Measurements from ENCODE around the gene TRIM65. TPM values are rescaled to one million over a fixed set of nuclear protein-coding genes. Genes with fewer than 3 reads are reported as not detected.

The TRIM65 gene
- total and polyA plus RNA-seq, 2 experiments from 2014 or later, result 16.8 to 31.5 TPM

DNA sequence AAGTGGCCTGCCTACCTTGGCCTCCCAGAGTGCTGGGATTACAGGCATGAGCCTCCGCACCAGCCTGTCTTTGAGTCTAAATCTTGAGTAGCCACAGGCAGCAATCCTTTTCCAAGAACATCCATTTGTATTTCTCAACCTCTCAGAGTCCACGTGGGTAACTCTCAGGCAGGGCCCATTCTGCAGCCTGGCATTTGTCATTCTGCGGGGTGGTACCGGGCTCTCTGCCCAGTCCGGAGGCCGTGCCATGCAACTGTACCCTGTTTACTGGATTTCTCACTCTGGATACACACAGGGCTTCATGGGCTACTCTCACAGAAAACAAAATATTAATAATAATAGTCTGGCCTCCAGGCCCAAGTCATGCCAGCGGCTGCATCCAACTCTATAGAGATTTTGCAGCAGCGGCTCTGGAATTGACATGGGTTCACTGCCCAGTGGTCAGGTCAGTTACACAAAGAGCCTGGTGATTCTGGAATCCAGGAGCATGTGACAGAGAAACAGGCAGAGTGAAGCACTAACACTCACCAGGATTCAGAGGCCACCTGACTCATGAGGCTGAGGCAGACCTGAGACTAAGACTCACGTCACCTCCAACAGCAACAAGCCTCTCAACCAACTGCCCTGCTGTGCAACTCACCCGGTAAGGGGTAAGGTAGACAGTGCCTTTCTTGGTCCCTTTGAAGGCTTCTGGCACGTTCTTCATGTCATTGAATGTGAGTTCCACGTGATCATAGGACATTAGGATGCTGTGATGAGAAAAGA lies 45.6 kb downstream of the TRIM65 start:
- TF ChIP-seq, protein P1, sequence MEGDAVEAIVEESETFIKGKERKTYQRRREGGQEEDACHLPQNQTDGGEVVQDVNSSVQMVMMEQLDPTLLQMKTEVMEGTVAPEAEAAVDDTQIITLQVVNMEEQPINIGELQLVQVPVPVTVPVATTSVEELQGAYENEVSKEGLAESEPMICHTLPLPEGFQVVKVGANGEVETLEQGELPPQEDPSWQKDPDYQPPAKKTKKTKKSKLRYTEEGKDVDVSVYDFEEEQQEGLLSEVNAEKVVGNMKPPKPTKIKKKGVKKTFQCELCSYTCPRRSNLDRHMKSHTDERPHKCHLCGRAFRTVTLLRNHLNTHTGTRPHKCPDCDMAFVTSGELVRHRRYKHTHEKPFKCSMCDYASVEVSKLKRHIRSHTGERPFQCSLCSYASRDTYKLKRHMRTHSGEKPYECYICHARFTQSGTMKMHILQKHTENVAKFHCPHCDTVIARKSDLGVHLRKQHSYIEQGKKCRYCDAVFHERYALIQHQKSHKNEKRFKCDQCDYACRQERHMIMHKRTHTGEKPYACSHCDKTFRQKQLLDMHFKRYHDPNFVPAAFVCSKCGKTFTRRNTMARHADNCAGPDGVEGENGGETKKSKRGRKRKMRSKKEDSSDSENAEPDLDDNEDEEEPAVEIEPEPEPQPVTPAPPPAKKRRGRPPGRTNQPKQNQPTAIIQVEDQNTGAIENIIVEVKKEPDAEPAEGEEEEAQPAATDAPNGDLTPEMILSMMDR (IDR thresholded peaks at IDR 0.05; ENCODE audit: low read depth, low read length), result no peak
- H3K27me3 ChIP-seq, result no peaks in the 10 kb centered on the region
- no peak for DNase-seq (ENCODE audit: low read depth in 1 of 2, low spot score in 1 of 2)
- peaks cover 22% of the 10 kb centered on the region for H3K36me3 ChIP-seq
- no peaks in the 10 kb centered on the region for H3K9me3 ChIP-seq (ENCODE audit: low read depth)
- H3K4me1 ChIP-seq (ENCODE audit: low read depth), result peaks cover 2% of the 10 kb centered on the region
- no peak overlapping the region for H3K4me3 ChIP-seq
- H3K27ac ChIP-seq, result no peak overlapping the region

DNA sequence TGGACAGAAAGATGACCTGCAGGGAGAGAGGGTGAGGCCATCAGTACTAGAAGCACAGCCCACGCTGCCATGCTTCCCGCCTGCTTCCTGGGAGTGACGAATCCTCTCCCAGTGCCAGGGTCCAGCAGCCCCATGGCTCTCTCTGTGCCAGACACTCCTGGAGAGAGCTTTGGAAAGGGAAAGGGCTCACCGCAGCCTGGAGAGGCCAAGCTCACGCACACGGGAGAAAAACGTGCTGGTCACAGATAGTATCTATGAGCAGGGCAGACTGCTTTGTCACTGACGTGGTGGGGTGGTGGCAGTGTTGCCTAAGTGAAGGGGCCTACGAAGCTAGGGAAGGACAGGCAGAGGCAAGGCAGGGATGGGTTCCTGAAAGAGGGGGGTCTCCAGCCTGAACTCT lies 47.0 kb downstream of the TRIM65 start:
- no peak for DNase-seq (ENCODE audit: low read depth in 1 of 2, low spot score in 1 of 2)
- H3K4me1 ChIP-seq (ENCODE audit: low read depth), result peaks cover 13% of the 10 kb centered on the region

DNA sequence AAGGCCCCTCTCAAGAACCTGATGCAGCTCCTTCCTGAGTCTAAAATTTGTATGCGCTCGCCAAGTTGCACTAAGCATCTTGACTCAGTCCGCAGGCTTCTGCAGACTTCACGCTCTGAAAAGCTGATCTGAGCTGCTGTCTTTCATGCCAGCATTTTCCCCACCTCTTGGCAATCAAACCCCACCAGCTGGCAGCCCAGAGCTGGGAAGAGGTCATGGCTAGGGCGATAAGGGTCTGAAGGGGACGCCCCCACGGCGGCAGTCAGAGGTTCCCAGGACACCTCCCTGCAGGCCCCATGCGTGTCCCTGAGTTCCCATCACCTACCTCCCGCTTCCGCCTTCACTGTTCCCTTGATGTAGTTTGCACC lies 47.5 kb downstream of the TRIM65 start:
- Histone ChIP-seq H3K36me3 (peaks cover 22% of the 10 kb centered on the region), H3K27ac (no peak overlapping the region), H3K9me3 (ENCODE audit: low read depth) (no peaks in the 10 kb centered on the region), H3K4me1 (ENCODE audit: low read depth) (peaks cover 18% of the 10 kb centered on the region), H3K27me3 (no peaks in the 10 kb centered on the region), H3K4me3 (no peak overlapping the region)
- TF ChIP-seq, protein P1 (IDR thresholded peaks at IDR 0.05; ENCODE audit: low read depth, low read length), result no peak
- peak in 1 of 2 donors; percentile 33 for DNase-seq (ENCODE audit: low read depth in 1 of 2, low spot score in 1 of 2)

More for the DNA sequence above, 47.0 kb downstream of the TRIM65 start:
- H3K4me3 ChIP-seq, result no peak overlapping the region
- TF ChIP-seq, protein P1 (IDR thresholded peaks at IDR 0.05; ENCODE audit: low read depth, low read length), result no peak
- H3K36me3 ChIP-seq, result peaks cover 22% of the 10 kb centered on the region
- no peaks in the 10 kb centered on the region for H3K27me3 ChIP-seq
- H3K27ac ChIP-seq, result no peak overlapping the region
- no peaks in the 10 kb centered on the region for H3K9me3 ChIP-seq (ENCODE audit: low read depth)

DNA sequence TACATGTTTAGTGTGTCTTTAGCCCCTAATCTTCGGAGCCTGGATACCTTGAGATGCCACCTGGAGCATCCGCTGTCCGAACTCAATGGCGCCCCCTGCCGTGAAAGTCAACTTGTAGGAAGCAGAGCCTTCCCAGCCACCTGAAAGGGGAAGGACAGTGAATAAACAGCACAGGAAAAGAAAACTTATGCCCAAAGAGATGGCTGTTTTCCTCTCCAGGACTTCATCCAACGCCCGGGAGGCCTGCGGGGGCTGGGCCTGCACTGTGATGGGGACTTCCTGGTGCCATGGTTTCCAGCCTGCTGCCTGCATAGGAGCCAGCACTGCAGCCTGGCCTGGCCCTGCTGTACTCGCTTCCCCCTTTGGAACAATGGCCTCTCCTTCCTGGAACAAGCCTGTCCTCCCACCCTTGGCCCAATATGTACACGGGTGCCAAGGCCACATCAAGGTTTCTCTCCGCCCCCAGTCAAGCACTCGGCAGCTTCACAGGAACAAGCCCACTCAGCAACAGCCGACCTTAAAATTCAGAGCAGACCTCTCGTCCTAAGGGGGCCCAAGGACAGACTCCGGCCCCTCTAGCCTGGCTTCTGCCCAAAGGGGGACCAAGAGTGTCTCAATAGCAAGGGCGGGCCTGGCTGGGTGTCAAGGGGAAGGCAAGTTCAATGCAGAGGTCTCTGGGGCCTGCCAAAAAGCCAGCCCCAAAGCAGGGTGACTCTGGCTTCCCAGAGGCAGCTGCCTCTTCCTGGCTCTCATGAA lies 48.0 kb downstream of the TRIM65 start:
- Histone ChIP-seq H3K36me3 (peaks cover 22% of the 10 kb centered on the region), H3K27ac (no peak overlapping the region), H3K27me3 (no peaks in the 10 kb centered on the region), H3K4me1 (ENCODE audit: low read depth) (peaks cover 23% of the 10 kb centered on the region), H3K9me3 (ENCODE audit: low read depth) (no peaks in the 10 kb centered on the region), H3K4me3 (no peak overlapping the region)
- DNase-seq (ENCODE audit: low read depth in 1 of 2, low spot score in 1 of 2), result peak; percentile 66 to 79
- TF ChIP-seq, protein P1 (IDR thresholded peaks at IDR 0.05; ENCODE audit: low read depth, low read length), result peak; percentile 80

DNA sequence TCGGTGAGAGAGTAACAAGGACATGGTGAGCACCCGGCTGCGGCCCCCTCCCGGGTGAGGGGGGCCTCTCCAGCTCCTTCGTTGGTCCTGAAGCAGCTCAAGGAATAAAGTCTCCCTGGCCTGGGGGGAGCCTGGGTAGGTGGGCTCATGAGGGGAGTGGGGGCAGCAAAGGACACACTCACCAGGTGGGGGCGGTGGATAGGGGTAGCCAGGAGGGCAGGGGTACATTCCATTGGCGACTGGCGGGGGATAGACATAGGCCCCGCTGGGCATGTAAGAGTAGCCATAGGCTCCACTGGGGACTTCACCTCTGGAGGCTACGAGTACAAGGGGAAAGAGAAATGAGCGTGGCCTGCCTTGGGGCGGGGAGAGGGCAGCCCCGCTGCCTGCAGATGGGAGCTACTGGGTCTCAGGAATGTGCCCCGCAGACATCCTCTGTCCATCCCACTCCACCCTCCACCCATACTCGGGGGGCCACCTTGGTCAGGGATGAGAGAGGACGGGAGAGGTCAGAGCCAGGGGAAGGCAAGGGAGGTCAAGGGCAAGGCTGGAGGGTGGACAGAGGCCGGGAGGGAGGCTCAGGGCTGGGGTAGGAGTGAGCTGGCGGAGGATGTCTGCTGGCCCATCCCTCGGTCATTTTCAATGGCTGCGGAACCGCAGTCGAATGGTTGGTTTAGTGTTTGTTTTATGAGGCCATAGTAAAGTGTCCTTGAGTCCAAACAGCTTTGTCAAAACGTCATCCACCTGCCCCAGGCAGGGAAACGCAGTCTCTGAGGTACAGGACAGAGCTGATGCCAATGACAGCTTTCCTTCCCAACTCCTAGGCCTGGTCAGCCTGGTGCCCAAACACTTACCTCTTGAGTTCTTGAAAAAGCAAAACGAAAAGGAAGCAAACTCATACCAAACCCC lies 48.9 kb downstream of the TRIM65 start:
- no peak for DNase-seq (ENCODE audit: low read depth in 1 of 2, low spot score in 1 of 2)
- Histone ChIP-seq H3K4me1 (ENCODE audit: low read depth) (peaks cover 23% of the 10 kb centered on the region), H3K27ac (no peak overlapping the region), H3K27me3 (no peaks in the 10 kb centered on the region), H3K4me3 (no peak overlapping the region), H3K36me3 (peaks cover 22% of the 10 kb centered on the region), H3K9me3 (ENCODE audit: low read depth) (no peaks in the 10 kb centered on the region)
- TF ChIP-seq, protein P1 (IDR thresholded peaks at IDR 0.05; ENCODE audit: low read depth, low read length), result no peak

Measured in cardiac muscle cell (in vitro differentiated cells and primary cell).